B cell (primary cell): ENCODE results near the gene GPR35. TPM values are rescaled to one million over a fixed set of nuclear protein-coding genes. Genes with fewer than 3 reads are reported as not detected.

ENCODE experiments used
- ATAC-seq: fragments of 200-7000 bp; cut with Tn5 transposase; one replicate; pipeline ENCODE4 v1.10.0; 2021; ENCODE audit warnings: low read depth, mild to moderate bottlenecking, moderate number of reproducible peaks, moderate library complexity
- CTCF ChIA-PET: fragments of 350-600 bp; sonication (Branson Sonifier 250); formaldehyde crosslinking; loops from one replicate; lab custom pipeline; 2021; ENCODE audit warnings: antibody characterized with exemption, inconsistent platforms; lab: Charles Lee
- POLR2A ChIA-PET: fragments of 350-600 bp; sonication (Branson Sonifier 250); formaldehyde crosslinking; loops from one replicate; lab custom pipeline; 2021; ENCODE audit warnings: antibody characterized with exemption; lab: Charles Lee
- DNase-seq: peaks from one replicate; pipeline ENCODE4 v3.0.0; 2013
- H2AFZ ChIP-seq: 2 replicates; pipeline ENCODE4 v1.6.1; 2012; ENCODE audit warnings: mild to moderate bottlenecking, low read depth, low read length; ENCODE audit not compliant: insufficient read depth, poor library complexity, severe bottlenecking
- H3K27ac ChIP-seq, 2 donors: 1 replicate in 1 of 2; 2 replicates in 1 of 2; pipeline ENCODE4 v1.5.1; 2012 to 2013; ENCODE audit warnings: low read length in 2 of 2, mild to moderate bottlenecking in 2 of 2, moderate library complexity in 1 of 2
- H3K27me3 ChIP-seq, 4 experiments: fragments of 200-600 bp in 1 of 4; sonication (generic) in 1 of 4; replicated peaks in 1 of 4; 1 replicate in 2 of 4; 2 replicates in 2 of 4; pipeline versions ENCODE4 v1.6.1 to v1.7.0; 2013 to 2016; ENCODE audit warnings: low read length in 3 of 4, mild to moderate bottlenecking in 2 of 4, mixed read lengths in 1 of 4, moderate library complexity in 1 of 4; ENCODE audit not compliant: insufficient read depth in 4 of 4, control insufficient read depth in 3 of 4; ENCODE audit errors: control extremely low read depth in 1 of 4
- H3K36me3 ChIP-seq, 2 experiments: replicated peaks in 1 of 2; 1 replicate in 1 of 2; 2 replicates in 1 of 2; pipeline versions ENCODE4 v1.6.1 to v1.7.1; 2013; ENCODE audit warnings: low read length in 1 of 2; ENCODE audit not compliant: insufficient read depth in 2 of 2, control insufficient read depth in 1 of 2; ENCODE audit errors: control extremely low read depth in 1 of 2, extremely low read depth in 1 of 2
- H3K4me1 ChIP-seq, 2 donors: fragments of 200-600 bp in 1 of 2; sonication (generic) in 1 of 2; 1 replicate in 1 of 2; 2 replicates in 1 of 2; pipeline versions ENCODE4 v1.5.1 to v1.6.1; 2013 to 2017; ENCODE audit warnings: low read length in 2 of 2; ENCODE audit not compliant: control insufficient read depth in 2 of 2, insufficient read depth in 2 of 2
- H3K4me2 ChIP-seq: replicated peaks from 2 replicates; pipeline ENCODE3; 2012; ENCODE audit warnings: mild to moderate bottlenecking, low read depth, low read length; ENCODE audit not compliant: poor library complexity, severe bottlenecking
- H3K4me3 ChIP-seq, 5 experiments: fragments of 200-600 bp in 1 of 5; sonication (generic) in 1 of 5; 1 replicate in 3 of 5; 2 replicates in 2 of 5; pipeline versions ENCODE4 v1.5.1 to v1.7.0; 2011 to 2016; ENCODE audit warnings: low read length in 4 of 5, mild to moderate bottlenecking in 4 of 5, low read depth in 2 of 5, control low read depth in 1 of 5, moderate library complexity in 1 of 5; ENCODE audit not compliant: insufficient read depth in 1 of 5; ENCODE audit errors: control extremely low read depth in 1 of 5, extremely low read depth in 1 of 5
- H3K79me2 ChIP-seq: fragments of 200-600 bp; sonication (generic); one replicate; pipeline ENCODE4 v1.6.0; 2016; ENCODE audit warnings: low read length; ENCODE audit not compliant: control insufficient read depth, insufficient read depth
- H3K9ac ChIP-seq: fragments of 200-600 bp; sonication (generic); 2 replicates; pipeline ENCODE4 v1.6.1; 2017; ENCODE audit warnings: mild to moderate bottlenecking, low read length, moderate library complexity
- H3K9me3 ChIP-seq, 3 donors: one replicate each; pipeline versions ENCODE4 v1.6.1 to v1.7.1; 2013; ENCODE audit warnings: low read length in 2 of 3; ENCODE audit not compliant: control insufficient read depth in 2 of 3, insufficient read depth in 1 of 3; ENCODE audit errors: control extremely low read depth in 1 of 3
- H4K20me1 ChIP-seq: 2 replicates; pipeline ENCODE4 v1.6.0; 2012; ENCODE audit warnings: mild to moderate bottlenecking, low read length; ENCODE audit not compliant: insufficient read depth, control insufficient read depth, poor library complexity, severe bottlenecking
- H3K27ac Mint-ChIP-seq: one replicate; pipeline ENCODE4 v1.8.0; 2021; ENCODE audit warnings: mixed read lengths
- H3K27me3 Mint-ChIP-seq: one replicate; pipeline ENCODE4 v1.8.0; 2021; ENCODE audit warnings: mixed read lengths
- H3K4me1 Mint-ChIP-seq: one replicate; pipeline ENCODE4 v1.8.0; 2021; ENCODE audit warnings: mixed read lengths
- H3K4me3 Mint-ChIP-seq: one replicate; pipeline ENCODE4 v1.8.0; 2021; ENCODE audit warnings: mixed read lengths
- H3K9me3 Mint-ChIP-seq: one replicate; pipeline ENCODE4 v1.8.0; 2022; ENCODE audit warnings: mixed read lengths; ENCODE audit not compliant: insufficient read depth
- EZH2 ChIP-seq: IDR thresholded peaks from 2 replicates; pipeline ENCODE4 v1.6.1; 2012; ENCODE audit warnings: borderline replicate concordance, low read depth, mild to moderate bottlenecking, moderate library complexity, low read length; ENCODE audit not compliant: insufficient read depth, poor library complexity, severe bottlenecking
- WGBS: methylation state at CpG from one replicate; pipeline ENCODE4 v1.1.5; 2013; ENCODE audit warnings: missing lambda C conversion rate; ENCODE audit not compliant: insufficient coverage; 5-methylcytosine and 5-hydroxymethylcytosine counted together
- intact Hi-C: fragments of 100-400 bp; cut with micrococcal nuclease; formaldehyde crosslinking; loops from one replicate; pipeline ENCODE4 v1.10.0; 2022
- polyA plus RNA-seq: library from polyadenylated mRNA; depleted of rRNA; stranded (reverse); fragments of >200 nt; gene quantifications from 2 replicates; pipeline ENCODE4 v1.2.3, GENCODE V29; 2012
- total RNA-seq, 2 donors: library from RNA; stranded (reverse); fragments of 120-200 nt in 1 of 2; gene quantifications; 1 replicate in 1 of 2; 2 replicates in 1 of 2; pipeline versions ENCODE4 v1.2.3 to v1.2.4, GENCODE V29; 2013 to 2022
- TF ChIP-seq, protein P1 (sequence below): fragments of 200-600 bp; IDR thresholded peaks from one replicate; pipeline ENCODE4 v1.8.0; 2022; ENCODE audit warnings: antibody characterized with exemption, mild to moderate bottlenecking

The GPR35 gene
- total and polyA plus RNA-seq, 2 donors (not counting 1 experiment from before 2014, with no cell fraction given), result 1.8 to 9.6 TPM

DNA sequence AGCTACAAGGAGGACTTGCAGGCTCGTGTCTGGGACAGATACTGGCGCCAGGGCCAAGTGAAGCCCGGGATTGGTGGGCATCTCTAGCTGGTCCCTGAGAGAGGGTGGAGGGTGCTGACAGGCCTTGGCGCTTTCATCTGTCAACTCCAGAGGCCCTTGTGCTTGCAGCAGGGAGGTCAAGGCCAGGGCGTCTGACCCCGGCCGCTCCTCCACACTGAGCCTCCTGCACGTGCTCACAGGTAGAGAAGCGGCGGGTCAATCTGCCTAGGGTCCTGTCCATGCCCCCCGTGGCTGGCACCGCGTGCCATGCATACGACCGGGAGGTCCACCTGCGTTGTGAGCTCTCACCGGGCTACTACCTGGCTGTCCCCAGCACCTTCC lies 29.2 kb upstream of the GPR35 start:
- H3K4me3 ChIP-seq, result no peak overlapping the region
- Mint-ChIP-seq H3K27me3 (no peaks in the 10 kb centered on the region), H3K4me1 (no peaks in the 10 kb centered on the region), H3K9me3 (no peaks in the 10 kb centered on the region), H3K27ac (no peak overlapping the region), H3K4me3 (no peak overlapping the region)
- ChIA-PET POLR2A (no interaction called here), CTCF (no interaction called here)
- DNase-seq (no peak), ATAC-seq (no peak)
- over 99% methylated on average over 17 of the region's 17 CpGs for WGBS
- no peaks in the 10 kb centered on the region for H3K4me1 ChIP-seq
- peaks cover 37% of the 10 kb centered on the region for H3K79me2 ChIP-seq
- H3K27me3 ChIP-seq, result no peaks in the 10 kb centered on the region
- H3K9me3 ChIP-seq, result no peaks in the 10 kb centered on the region
- H4K20me1 ChIP-seq, result peaks cover 53% of the 10 kb centered on the region
- H3K36me3 ChIP-seq, result peaks cover 0 to 41% of the 10 kb centered on the region in 2 experiments
- no peak overlapping the region for H3K27ac ChIP-seq
- no peak overlapping the region for H2AFZ ChIP-seq
- no peak for TF ChIP-seq EZH2
- TF ChIP-seq, protein P1, sequence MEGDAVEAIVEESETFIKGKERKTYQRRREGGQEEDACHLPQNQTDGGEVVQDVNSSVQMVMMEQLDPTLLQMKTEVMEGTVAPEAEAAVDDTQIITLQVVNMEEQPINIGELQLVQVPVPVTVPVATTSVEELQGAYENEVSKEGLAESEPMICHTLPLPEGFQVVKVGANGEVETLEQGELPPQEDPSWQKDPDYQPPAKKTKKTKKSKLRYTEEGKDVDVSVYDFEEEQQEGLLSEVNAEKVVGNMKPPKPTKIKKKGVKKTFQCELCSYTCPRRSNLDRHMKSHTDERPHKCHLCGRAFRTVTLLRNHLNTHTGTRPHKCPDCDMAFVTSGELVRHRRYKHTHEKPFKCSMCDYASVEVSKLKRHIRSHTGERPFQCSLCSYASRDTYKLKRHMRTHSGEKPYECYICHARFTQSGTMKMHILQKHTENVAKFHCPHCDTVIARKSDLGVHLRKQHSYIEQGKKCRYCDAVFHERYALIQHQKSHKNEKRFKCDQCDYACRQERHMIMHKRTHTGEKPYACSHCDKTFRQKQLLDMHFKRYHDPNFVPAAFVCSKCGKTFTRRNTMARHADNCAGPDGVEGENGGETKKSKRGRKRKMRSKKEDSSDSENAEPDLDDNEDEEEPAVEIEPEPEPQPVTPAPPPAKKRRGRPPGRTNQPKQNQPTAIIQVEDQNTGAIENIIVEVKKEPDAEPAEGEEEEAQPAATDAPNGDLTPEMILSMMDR, result no peak
- H3K9ac ChIP-seq, result no peak overlapping the region
- no peak overlapping the region for H3K4me2 ChIP-seq
- intact Hi-C loops, result no loop called here

DNA sequence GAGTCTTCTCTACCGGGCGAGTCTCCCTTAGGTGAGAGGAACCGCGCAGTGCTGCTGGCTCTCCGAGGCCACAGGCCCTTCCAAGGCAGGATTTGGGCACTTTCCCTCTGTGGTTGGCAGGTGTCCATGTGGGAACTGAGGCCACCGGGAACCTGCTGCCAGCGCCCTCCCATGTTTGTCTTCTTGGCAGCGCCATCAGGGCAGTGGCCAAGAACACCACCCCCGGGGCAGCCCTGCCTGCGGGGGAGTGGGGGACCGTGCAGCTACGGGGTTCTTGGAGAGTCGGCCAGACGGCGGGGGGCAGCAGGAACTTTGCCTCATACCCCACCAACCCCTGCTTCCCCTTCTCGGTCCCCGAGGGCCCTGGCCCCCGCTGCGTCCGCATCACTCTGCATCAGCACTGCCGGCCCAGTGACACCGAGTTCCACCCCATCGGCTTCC lies 28.8 kb upstream of the GPR35 start:
- intact Hi-C loops, result no loop called here
- no peaks in the 10 kb centered on the region for H3K4me1 ChIP-seq
- TF ChIP-seq, protein P1, result no peak
- TF ChIP-seq EZH2, result no peak
- peaks cover 0 to 38% of the 10 kb centered on the region in 2 experiments for H3K36me3 ChIP-seq
- no peak overlapping the region for H3K9ac ChIP-seq
- no peaks in the 10 kb centered on the region for H3K27me3 ChIP-seq
- H3K79me2 ChIP-seq, result peaks cover 33% of the 10 kb centered on the region
- H3K4me2 ChIP-seq, result no peak overlapping the region
- no peaks in the 10 kb centered on the region for H3K4me1 Mint-ChIP-seq
- ChIA-PET POLR2A (no interaction called here), CTCF (no interaction called here)
- H3K27ac Mint-ChIP-seq, result no peak overlapping the region
- no peaks in the 10 kb centered on the region for H3K27me3 Mint-ChIP-seq
- ATAC-seq (no peak), DNase-seq (no peak)
- no peak overlapping the region for H3K4me3 Mint-ChIP-seq
- H4K20me1 ChIP-seq, result peaks cover 49% of the 10 kb centered on the region
- no peaks in the 10 kb centered on the region for H3K9me3 Mint-ChIP-seq
- H2AFZ ChIP-seq, result no peak overlapping the region
- no peak overlapping the region for H3K4me3 ChIP-seq
- no peak overlapping the region for H3K27ac ChIP-seq
- WGBS, result 88% methylated on average over 22 of the region's 23 CpGs
- no peaks in the 10 kb centered on the region for H3K9me3 ChIP-seq
